Esophagus muscularis mucosa (tissue), 4 donors: ENCODE measurements around the gene DDTL. TPM values are rescaled to one million over a fixed set of nuclear protein-coding genes. Genes with fewer than 3 reads are reported as not detected.
A peak's percentile ranks its signal among the peaks of the same experiment; 100 is the strongest.

Source experiments
- DNase-seq: peaks from one replicate; pipeline ENCODE4 v3.0.0-alpha.2; 2017; ENCODE audit errors: extremely low spot score
- H3K27ac ChIP-seq, 4 donors: fragments of 200-600 bp; sonication (generic); replicated peaks in 1 of 4; 1 replicate in 3 of 4; 2 replicates in 1 of 4; pipeline ENCODE4 v1.5.1; 2016 to 2019; ENCODE audit warnings: mild to moderate bottlenecking in 1 of 4
- H3K27me3 ChIP-seq, 4 donors: fragments of 200-600 bp; sonication (generic); one replicate each; pipeline versions ENCODE4 v1.5.1 to v1.6.0; 2016 to 2019
- H3K36me3 ChIP-seq, 4 donors: fragments of 200-600 bp; sonication (generic); one replicate each; pipeline ENCODE4 v1.5.1; 2016 to 2019
- H3K4me1 ChIP-seq, 4 donors: fragments of 200-600 bp; sonication (generic); one replicate each; pipeline ENCODE4 v1.5.1; 2016 to 2019
- H3K4me3 ChIP-seq, 4 donors: fragments of 200-600 bp; sonication (generic); 1 replicate in 2 of 4; 2 replicates in 2 of 4; pipeline ENCODE4 v1.5.1; 2016 to 2019; ENCODE audit warnings: mild to moderate bottlenecking in 4 of 4, moderate library complexity in 1 of 4
- H3K9me3 ChIP-seq, 4 donors: fragments of 200-600 bp; sonication (generic); 1 replicate in 3 of 4; 2 replicates in 1 of 4; pipeline ENCODE4 v1.5.1; 2016 to 2019
- EP300 ChIP-seq: sonication (generic); formaldehyde crosslinking; IDR thresholded peaks from one replicate; pipeline ENCODE4 v1.6.1; 2017; ENCODE audit warnings: antibody characterized with exemption
- POLR2A ChIP-seq: fragments of 450-650 bp; IDR thresholded peaks from one replicate; pipeline ENCODE4 v1.6.1; 2017; ENCODE audit warnings: antibody characterized with exemption, moderate library complexity, mild to moderate bottlenecking, low read depth
- POLR2AphosphoS5 ChIP-seq, 2 donors: sonication (generic); formaldehyde crosslinking; IDR thresholded peaks; one replicate each; pipeline ENCODE4 v1.6.1; 2017; ENCODE audit warnings: antibody characterized with exemption in 2 of 2
- WGBS: methylation state at CpG from one replicate; pipeline ENCODE4 v1.1.5; 2018; 5-methylcytosine and 5-hydroxymethylcytosine counted together
- intact Hi-C: fragments of 100-400 bp; cut with DNase I; formaldehyde crosslinking; loops from one replicate; pipeline ENCODE4 v1.15.1; 2023
- total RNA-seq, 4 donors: library from RNA; depleted of rRNA; stranded (reverse); fragments of >200 nt; gene quantifications; one replicate each; pipeline versions ENCODE4 v1.1.0 to v1.2.1, GENCODE V29; 2016
- TF ChIP-seq, protein P1 (sequence below), 3 experiments: fragments of 200-600 bp in 2 of 3; fragments of 450-650 bp in 1 of 3; sonication (generic) in 2 of 3; IDR thresholded peaks; one replicate each; pipeline ENCODE4 v1.5.1; 2017 to 2019; ENCODE audit warnings: antibody characterized with exemption in 3 of 3, mild to moderate bottlenecking in 2 of 3, moderate library complexity in 1 of 3

DDTL gene
- total RNA-seq, 4 donors from 2014 or later = 0.91 to 3.2 (median 2.2) TPM; not detected in 1

DNA sequence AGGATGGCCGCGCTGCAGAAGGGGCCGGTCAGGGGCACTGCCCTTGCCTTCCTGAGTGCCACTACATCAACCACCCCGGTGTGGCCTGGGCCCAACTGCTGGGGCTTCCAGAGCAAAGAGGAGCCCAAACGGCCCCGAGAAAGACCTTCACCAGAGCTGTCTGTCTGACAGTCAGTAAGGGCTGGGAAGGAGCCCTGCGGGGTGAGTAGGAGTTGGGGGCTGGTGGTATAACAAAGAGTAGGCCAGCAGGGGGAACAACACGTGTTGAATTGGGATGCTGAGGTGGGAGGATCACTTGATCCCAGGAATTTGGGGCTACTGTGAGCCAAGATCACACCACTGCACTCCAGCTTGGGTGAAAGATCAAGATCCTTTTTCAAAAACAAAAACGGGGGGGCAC lies 34.6 kb downstream of the DDTL start:
- no peak for TF ChIP-seq POLR2AphosphoS5 (IDR thresholded peaks at IDR 0.05)
- TF ChIP-seq POLR2A = no peak
- TF ChIP-seq, protein P1, sequence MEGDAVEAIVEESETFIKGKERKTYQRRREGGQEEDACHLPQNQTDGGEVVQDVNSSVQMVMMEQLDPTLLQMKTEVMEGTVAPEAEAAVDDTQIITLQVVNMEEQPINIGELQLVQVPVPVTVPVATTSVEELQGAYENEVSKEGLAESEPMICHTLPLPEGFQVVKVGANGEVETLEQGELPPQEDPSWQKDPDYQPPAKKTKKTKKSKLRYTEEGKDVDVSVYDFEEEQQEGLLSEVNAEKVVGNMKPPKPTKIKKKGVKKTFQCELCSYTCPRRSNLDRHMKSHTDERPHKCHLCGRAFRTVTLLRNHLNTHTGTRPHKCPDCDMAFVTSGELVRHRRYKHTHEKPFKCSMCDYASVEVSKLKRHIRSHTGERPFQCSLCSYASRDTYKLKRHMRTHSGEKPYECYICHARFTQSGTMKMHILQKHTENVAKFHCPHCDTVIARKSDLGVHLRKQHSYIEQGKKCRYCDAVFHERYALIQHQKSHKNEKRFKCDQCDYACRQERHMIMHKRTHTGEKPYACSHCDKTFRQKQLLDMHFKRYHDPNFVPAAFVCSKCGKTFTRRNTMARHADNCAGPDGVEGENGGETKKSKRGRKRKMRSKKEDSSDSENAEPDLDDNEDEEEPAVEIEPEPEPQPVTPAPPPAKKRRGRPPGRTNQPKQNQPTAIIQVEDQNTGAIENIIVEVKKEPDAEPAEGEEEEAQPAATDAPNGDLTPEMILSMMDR (IDR thresholded peaks at IDR 0.05) = no peak
- no peak for TF ChIP-seq EP300
- peaks cover 8 to 12% (median 11%) of the 10 kb centered on the region in 4 donors for H3K4me1 ChIP-seq
- H3K27me3 ChIP-seq = no peaks in the 10 kb centered on the region
- intact Hi-C loops = no loop called here
- H3K27ac ChIP-seq = no peak overlapping the region
- DNase-seq = no peak
- no peaks in the 10 kb centered on the region for H3K9me3 ChIP-seq
- no peak overlapping the region for H3K4me3 ChIP-seq
- H3K36me3 ChIP-seq = no peaks in the 10 kb centered on the region
- WGBS = 81% methylated on average over 9 of the region's 9 CpGs

DNA sequence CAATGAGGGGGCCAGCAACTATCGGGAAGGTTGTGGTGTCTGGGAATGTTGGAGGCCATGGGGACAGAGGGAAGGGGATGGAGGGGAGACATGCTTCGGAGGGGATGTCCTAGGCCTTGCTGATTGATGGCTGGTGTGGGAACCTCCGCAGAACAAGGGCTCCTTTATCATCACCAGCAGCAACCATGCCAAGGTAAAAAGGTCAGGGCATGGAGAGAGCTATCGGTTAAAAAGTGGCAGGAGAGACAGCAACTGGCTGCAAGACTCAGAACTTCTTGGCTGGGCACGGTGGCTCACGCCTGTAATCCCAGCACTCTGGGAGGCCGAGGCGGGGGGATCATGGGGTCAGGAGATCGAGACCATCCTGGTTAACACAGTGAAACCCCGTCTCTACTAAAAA lies 35.6 kb downstream of the DDTL start:
- intact Hi-C loops = no loop called here

DNA sequence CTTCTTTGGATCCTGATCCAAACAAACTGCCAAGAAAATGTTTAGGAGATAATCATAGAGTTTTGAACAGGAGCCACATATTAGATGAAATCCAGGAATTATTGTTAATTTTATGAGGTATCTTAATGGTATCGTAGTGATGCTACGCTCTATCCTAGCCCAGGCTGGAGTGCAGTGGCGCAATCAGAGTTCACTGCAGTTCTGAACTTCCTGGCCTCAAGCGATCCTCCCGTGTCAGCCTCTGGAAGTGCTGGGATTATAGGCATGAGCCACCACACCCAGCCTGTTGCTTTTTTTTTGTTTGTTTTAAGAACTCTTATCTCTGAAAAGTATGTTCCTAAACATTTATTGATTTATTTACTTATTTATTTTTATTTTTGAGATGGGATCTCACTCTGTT lies 36.2 kb downstream of the DDTL start:
- H3K4me3 ChIP-seq = no peak overlapping the region
- H3K27me3 ChIP-seq = no peaks in the 10 kb centered on the region
- WGBS = 79% methylated on average over 5 of the region's 5 CpGs
- TF ChIP-seq EP300 (no peak), POLR2AphosphoS5 (IDR thresholded peaks at IDR 0.05) (no peak), POLR2A (no peak)
- TF ChIP-seq, protein P1 (IDR thresholded peaks at IDR 0.05) = no peak
- intact Hi-C loops = no loop called here
- H3K27ac ChIP-seq = no peak overlapping the region
- H3K4me1 ChIP-seq = peaks cover 8 to 12% (median 11%) of the 10 kb centered on the region in 4 donors
- H3K36me3 ChIP-seq = no peaks in the 10 kb centered on the region
- no peak for DNase-seq
- H3K9me3 ChIP-seq = no peaks in the 10 kb centered on the region

More for the DNA sequence above, 35.6 kb downstream of the DDTL start:
- no peaks in the 10 kb centered on the region for H3K27me3 ChIP-seq
- no peaks in the 10 kb centered on the region for H3K9me3 ChIP-seq
- peaks cover 8 to 12% (median 11%) of the 10 kb centered on the region in 4 donors for H3K4me1 ChIP-seq
- TF ChIP-seq, protein P1 (IDR thresholded peaks at IDR 0.05) = no peak
- no peak overlapping the region for H3K27ac ChIP-seq
- DNase-seq = no peak
- 82% methylated on average over 10 of the region's 10 CpGs for WGBS
- H3K36me3 ChIP-seq = no peaks in the 10 kb centered on the region
- no peak overlapping the region for H3K4me3 ChIP-seq

DNA sequence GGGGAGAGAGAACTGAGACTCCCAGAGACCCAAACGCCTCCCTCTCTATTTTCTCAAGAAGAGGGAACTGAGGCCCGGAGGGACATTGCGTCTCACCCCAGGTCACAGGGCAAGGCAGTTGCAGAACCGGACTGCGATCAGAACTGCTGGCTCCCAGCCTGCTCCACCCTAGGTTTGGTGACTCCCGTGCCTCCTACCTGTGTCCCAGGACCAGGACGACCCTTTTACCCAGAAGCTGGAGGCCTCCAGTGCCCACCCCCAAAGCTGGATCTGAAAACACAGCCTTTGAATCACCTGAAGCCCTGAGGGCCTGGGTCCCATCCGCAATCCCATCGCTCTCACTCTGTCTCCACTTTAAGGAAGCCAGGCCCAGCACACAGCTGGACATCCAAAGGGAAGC lies 37.2 kb downstream of the DDTL start:
- 85% methylated on average over 9 of the region's 9 CpGs for WGBS
- Histone ChIP-seq H3K9me3 (no peaks in the 10 kb centered on the region), H3K36me3 (no peaks in the 10 kb centered on the region), H3K4me1 (peaks cover 8 to 12% (median 11%) of the 10 kb centered on the region in 4 donors), H3K27ac (no peak overlapping the region), H3K27me3 (no peaks in the 10 kb centered on the region), H3K4me3 (no peak overlapping the region)
- no peak for TF ChIP-seq POLR2AphosphoS5 (IDR thresholded peaks at IDR 0.05)
- TF ChIP-seq POLR2A = no peak
- TF ChIP-seq EP300 = no peak
- TF ChIP-seq, protein P1 (IDR thresholded peaks at IDR 0.05) = no peak
- intact Hi-C loops = no loop called here
- no peak for DNase-seq

DNA sequence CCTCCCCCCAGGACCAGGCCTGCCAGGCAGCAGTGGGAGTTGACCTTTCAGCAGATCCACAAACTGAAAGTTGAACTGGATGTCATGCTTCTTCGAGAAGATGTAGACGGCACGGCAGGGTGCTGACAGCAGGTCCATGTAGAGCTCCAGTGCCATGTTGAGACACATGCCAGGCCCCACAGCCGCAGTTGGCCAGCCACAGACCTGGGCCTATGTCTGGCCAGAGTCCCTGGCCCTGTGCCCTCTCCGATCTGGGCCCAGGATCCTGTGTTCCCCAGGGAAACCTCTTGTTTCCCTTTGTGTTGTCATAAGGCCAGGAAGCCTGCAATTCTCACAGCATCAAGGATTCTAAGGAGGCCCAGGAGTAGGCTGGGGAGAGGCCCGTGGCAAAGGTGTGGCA lies 38.5 kb downstream of the DDTL start, which contains the start of gene GSTT4:
GSTT4 (minus strand) TSS at position 253 of the 400 bp plus-strand sequence; CDS start at position 156, 97 bp downstream.
- Histone ChIP-seq H3K4me1 (peaks cover 8 to 12% (median 11%) of the 10 kb centered on the region in 4 donors), H3K4me3 (no peak within 1 kb of the TSS), H3K36me3 (no peaks in the 10 kb centered on the region), H3K27ac (peak within 1 kb of the TSS; percentile 6 to 55 (median 32)), H3K9me3 (no peaks in the 10 kb centered on the region), H3K27me3 (no peaks in the 10 kb centered on the region)
- TF ChIP-seq, protein P1 (IDR thresholded peaks at IDR 0.05) = no peak
- TF ChIP-seq POLR2A = no peak
- no peak for TF ChIP-seq POLR2AphosphoS5 (IDR thresholded peaks at IDR 0.05)
- no peak for TF ChIP-seq EP300
- 46% methylated on average over 6 of the region's 6 CpGs for WGBS
- DNase-seq = no peak
- intact Hi-C loops = no loop called here
